HG03354 (cell line): ENCODE results near the gene TIE1.

Experiments used
- ATAC-seq: cut with Tn5 transposase; IDR thresholded peaks from one replicate; pipeline ENCODE4 v1.9.1; 2021; ENCODE audit warnings: mild to moderate bottlenecking; ENCODE audit not compliant: unreplicated experiment, poor library complexity, severe bottlenecking

TIE1 gene

DNA sequence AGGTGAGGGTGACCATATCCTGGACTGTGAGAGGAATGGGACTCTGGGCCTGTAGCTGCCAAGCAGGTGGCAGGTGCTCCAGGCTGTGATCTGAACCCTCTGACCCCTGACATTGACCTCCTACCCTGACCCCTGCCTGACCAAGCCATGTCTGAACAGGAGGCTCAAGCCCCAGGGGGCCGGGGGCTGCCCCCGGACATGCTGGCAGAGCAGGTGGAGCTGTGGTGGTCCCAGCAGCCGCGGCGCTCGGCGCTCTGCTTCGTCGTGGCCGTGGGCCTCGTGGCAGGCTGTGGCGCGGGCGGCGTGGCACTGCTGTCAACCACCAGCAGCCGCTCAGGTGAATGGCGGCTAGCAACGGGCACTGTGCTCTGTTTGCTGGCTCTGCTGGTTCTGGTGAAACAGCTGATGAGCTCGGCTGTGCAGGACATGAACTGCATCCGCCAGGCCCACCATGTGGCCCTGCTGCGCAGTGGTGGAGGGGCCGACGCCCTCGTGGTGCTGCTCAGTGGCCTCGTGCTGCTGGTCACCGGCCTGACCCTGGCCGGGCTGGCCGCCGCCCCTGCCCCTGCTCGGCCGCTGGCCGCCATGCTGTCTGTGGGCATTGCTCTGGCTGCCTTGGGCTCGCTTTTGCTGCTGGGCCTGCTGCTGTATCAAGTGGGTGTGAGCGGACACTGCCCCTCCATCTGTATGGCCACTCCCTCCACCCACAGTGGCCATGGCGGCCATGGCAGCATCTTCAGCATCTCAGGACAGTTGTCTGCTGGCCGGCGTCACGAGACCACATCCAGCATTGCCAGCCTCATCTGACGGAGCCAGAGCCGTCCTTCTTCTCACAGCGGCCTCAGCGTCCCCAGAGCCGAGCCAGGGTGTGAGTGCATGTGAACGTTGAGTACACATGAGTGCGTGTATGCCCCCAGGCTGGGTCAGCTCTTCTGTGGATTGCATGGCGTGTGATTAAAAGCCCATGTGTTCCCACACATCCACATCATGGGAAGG is 27.9 kb upstream of the TIE1 start:
- no peak for ATAC-seq

DNA sequence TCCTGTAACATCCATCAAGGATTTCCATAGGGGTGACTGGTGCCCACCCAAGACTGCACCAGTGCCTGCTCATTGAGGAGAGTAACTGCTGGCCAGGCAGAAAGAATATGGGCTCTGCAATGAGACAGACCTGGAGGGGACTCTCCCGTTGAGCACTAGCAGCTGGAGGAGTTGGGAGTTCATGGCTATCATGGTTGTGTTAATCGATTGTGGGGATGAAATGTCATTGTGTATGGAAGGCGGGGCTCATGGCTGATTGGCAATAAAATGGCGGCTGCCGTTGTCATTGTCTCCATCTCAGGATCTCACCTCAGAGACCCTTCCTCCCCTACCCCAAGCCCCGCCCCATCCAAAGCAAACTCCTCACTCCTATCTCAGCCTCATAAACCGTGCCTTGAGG is 27.1 kb upstream of the TIE1 start:
- no peak for ATAC-seq

DNA sequence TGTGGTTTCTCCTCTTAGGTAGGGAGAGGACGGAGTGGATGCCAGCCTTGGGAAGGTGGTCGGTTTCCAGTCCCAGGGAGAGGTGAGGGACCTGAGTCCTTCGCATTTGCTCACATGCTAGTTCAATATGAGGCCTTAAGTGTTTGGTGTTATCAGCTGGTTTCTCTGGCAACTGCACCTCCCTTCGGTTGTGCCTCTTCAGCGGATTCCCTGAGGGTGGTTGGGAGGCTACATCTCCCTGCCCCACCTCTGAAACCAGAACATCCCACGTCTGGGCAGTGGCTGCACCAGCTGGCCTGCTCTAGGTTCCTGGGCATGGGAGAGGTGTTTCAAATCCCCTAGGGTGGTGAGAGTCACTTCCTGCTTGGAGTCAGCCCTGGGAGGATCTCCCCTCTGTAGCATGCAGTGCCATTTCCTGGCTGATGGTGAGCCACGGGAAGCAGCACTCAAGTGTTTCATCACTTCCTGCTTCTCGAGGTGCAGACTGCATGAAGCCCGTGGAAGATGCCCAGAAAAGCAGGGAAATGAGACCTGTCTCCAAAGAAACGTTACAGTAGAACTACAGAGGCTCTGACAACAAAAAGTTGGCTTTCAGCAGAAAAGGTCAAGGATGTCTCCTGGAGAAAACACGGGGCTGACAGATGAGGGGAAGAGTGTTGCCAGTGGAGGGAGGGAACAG is 26.5 kb upstream of the TIE1 start:
- ATAC-seq = no peak

DNA sequence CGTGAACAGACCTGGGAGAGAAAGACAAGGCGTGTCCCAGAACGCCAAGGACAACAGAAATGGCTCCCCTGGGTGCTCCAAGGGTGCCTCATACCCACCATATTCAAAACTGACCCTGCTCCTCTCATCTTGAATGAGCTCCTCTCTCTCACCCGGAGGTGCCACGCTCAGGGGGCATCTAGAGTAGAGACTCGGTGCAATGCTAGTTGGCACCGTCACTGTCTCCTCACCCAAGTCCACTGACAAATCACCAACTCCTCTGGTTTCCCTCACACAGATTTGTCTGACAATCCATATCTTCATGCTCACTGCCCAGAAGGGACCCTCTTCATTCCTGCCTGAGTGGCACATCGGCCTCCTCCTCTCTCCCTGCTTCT is 26.0 kb upstream of the TIE1 start:
- no peak for ATAC-seq

DNA sequence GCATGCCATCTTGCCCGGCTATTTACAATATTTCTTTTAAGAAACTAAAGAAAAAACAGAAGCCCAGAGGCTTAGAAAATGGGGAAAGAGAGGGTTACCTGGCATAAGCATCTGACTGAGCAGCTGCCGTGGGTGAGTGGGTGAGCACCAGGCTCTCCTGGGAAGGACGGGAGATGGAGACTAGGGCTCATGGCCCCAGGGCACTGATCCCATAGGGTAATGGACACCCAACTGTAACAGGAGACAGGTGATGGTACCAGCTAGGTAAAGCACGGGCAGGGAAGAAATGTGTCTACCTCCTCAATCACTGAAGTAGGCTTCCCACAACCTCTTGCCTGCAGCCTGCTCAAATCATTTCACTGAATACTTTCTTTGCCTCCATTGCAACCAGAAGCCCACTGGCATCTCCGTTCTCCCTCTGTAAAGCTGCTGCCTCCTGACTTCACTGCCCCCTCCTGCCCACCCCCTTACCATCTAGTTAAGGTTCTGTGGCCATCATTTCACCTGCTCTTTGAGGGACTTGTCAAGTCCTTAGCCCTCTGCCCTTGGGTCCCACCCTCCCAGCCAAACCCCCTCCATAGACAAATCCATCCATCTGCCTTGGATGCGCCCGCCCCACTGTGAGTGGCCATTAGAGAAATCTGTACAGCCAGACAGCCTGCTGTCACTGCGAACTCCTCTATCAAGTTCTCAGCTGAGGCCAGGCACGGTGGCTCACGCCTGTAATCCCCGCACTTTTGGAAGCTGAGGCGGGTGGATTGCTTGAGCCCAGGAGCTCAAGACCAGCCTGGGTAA is 24.8 kb upstream of the TIE1 start:
- no peak for ATAC-seq

DNA sequence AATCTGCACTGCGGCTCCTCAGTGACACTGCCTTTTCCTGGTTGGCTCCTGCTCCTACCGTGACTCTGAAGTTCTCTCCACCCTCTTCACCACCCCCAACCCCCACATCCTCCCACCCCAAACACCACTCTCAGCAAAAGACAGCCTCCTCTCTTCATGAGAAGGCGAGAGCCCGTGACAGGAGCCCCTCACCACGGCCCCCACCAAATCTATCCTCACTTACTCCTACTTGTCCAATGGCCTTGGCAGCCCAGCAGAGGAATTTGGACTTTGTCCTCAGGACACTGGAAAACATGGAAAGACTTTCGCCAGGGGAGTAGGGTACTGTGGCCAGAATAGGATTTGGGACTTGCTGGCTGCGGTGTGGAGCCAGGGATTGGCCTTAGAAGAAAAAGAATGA is 24.1 kb upstream of the TIE1 start:
- ATAC-seq = no peak

DNA sequence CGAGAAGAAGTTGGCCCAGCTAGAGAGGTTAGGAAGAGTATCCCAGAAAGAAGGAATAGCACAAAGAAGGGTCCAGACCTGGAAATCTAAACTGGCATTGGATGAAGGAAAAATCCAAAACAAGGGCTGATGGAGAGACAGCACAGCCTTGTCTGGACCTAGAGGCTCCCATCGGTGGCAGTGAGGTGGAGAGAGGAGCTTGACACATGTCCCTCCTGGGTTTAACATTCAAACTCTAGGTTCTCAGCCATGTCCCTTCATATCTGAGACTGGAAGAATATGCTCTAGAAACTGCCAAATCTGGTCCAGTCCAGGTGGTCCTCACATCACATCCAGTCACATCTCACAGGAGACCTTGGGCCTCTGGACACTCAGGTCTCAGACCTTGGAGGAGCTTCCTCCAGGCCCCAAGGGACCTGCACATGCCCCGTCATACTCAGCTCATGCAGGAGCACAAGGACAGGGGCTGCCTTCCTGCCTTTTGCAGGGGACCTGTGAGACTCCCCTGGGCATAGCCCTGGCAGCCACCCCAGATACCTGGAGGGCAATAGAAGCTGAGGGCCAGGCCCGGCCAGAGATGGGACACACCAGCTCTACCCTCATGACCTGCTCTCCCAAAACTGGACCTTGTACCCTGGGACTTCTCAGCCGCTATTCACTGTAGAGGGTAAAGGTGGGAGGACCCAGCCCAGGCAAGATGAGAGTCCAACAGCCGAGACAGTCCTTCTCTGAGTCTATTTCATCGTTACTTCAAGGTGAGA is 23.5 kb upstream of the TIE1 start:
- ATAC-seq = no peak

DNA sequence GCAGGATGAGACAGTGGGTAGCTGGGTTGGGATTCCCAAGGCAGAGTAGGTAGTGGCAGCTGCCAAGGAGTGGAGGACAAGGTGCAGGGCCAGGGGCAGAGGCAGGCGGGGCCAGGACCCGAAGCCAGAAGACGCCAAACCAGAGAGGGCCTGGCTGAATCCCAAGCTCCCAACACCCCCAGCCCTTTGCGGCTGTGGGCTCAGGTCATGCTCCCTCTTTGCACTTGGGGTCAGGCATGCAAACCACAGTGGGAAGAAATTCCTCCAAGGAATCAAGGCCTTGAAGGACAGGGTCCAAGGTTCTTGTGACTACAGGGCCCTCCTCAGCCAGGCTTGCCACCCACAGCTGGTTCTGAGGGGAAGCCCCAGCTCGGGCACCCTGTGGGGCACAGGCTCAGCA is 21.6 kb upstream of the TIE1 start:
- ATAC-seq = no peak

DNA sequence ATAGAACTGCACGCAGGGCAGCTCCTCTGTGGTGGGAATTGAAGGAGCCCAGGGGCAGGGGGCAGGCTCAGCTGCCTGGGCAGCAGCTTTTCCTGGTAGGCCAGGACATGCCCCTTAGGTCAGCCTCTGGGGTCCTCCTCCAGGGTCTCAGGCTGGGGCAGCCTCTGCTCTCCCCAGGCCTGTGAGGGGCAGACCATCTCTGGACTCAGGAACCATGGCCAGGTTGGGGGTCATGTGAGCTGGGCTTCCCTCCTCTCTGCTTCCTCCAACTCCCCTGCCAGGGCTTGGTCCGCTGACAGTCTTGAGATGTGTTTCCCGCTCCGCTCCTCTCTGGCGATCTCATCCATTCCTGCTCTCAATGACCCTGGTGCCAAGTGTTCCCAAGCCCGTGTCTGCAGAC is 21.1 kb upstream of the TIE1 start:
- ATAC-seq = no peak

DNA sequence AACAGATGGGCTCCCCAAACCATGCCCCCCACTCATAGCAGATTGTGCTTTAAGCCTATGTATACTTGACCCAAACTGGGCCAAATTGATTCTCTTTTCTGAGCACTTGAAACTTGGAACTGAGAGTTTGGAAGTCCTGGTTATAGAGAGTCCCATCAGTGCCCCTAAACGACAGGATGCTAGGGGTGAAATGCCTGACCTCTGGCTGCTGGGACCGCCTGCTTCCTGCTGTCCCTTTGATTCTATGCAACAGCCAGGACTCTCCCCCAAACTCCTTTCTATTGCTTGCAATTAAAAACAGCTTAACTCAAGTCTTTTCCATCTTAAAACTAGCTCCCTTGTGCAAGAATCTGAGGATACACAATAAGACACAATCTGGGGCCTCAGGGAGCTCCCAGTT is 20.1 kb upstream of the TIE1 start:
- ATAC-seq = no peak

DNA sequence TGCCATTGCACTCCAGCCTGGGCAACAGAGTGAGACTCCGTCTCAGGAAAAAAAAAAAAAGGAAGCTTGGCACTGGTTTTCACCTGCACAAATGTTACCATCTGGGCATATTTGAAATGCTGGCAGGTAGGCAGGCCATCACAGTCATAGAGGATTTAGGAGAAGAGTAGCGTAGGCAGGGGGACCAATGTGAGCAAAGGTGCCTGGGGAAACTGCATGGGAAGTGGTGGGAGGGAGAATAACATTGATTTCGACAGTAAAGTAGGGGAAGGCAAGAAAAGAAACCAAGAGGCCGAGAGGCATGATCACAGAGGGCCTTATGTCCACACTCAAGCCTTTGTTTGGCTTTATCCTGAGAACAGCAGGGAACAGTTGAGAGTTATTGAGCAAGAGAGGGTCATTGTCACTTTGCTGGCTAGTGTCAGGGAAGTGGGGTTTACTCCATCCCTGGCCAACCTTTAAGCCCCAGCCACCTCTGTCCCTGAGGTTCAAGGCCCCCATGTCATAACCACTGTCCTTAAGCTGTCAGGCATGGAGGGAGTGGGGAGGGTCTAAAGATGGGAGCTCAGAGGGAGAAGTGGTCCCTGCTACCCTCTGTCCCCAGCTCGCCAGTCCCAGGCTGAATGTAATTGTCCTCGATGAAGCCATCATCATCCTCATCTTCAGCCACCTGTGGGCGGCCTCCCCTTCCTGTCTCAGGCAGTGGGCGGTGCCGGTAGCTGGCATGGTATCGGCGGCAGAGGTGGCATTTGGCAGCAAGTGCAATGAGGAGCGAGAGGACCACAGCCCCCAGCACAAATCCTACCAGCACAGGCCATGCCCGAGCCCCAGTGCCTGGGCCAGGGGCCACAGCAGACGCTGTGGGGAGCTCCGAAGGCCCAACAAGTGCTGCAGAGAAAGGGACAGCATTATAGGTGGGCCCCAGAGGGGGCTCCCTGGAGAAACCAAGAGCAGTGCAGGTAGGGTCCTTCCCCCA is 18.3 kb upstream of the TIE1 start:
- no peak for ATAC-seq

DNA sequence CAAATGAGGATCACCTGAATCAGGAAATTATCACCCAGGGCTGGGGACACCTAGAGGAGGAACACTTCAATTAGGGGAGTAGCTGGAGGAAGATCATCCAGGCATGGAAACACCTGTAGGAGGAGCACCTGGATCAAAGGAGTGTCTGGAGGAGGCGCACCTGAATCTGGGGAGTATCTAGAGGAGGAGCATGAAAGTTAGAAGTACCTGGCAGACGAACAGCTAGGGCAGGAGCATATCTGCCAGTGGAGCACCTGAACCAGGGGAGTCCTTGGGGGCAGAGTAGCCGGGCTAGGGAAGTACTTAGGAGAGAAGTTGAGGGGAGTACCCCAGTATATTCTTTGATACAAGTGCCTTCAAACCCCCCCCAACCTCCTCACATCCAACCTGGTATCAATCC is 16.7 kb upstream of the TIE1 start:
- no peak for ATAC-seq

DNA sequence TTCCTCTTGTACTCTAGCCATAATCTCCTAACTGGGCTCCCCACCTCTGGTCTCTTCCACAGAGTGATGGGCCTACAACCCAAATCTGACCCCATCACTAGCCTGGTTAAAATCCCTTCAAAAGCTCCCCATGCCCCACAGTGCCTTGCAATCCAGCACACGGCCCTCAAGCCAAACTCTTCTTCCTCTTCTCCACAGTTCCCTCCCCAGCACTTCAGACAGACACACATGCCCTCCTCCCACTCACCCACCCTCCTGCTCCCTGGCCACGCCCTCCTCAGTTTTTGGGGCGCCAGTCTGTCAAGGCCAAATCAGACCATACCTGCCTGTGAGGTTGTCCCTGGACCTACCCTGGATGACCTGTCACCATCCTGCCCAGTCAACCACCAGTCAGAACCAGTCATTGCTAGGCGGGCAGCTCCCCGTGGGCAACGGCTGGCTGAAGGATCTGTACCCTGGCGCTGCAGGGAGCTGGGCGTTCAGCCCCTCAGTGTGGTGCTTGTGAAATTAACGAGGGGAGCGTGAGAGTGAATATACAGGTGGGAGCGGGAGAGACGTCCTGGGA is 16.2 kb upstream of the TIE1 start:
- no peak for ATAC-seq

DNA sequence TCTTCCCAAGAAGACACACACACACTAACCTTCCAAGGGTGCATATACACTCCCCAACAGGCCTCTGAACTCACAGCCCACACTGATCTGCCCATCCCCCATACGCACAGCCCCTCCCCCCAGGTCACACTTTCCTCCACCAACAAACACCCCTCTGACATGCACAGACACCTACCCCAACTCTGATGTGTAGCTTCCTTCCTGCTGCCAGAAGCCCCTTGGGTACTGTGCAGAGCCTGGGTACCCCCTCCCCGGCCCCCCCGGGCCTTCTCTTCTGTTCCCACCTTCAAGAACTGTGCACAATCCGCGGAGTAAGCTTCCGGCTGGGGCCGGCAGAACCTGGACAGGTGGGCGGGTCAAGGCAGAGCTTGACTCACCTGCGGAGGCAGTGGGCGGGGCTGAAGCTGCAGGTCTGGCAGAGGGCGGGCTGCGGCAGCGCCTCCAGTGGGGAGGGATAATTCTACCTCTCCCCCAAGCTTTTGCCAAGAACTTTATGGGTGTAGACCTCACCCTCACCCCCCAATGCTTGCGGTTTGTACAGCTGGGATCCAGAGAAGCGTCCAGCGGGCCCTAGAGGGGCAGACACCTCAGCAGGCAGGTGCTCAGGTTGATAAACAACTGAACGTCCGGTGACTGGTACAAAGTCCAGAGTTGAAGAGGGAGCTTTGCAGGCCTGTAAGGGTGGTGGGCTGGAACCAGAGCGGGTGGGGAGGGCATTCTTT is 15.4 kb upstream of the TIE1 start, which contains the start of gene C1orf210:
TSS of gene C1orf210 (minus strand) at position 313 of the 722 bp plus-strand sequence. CDS start 2,311 bp downstream, outside the sequence.
- no peak for ATAC-seq

DNA sequence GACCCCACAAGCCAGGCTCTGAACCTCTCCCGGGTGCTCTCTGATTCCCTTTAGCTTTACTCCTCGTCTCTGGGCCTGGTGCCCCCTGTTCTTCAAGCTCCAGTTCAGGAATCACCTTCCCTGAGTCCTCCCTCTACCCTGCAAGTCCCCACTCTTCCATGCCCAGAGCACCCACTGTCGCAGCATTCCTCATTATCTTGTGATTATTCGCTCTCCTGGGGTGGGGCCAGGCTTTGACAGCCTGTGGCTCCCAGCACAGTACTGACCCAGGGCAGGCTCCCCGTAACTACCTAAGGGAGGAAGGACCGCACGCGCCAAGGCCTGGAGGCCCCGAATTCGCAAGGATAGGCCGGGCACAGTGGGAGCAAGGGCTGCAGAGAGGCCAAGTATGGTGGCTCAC is 14.7 kb upstream of the TIE1 start:
- ATAC-seq = no peak

DNA sequence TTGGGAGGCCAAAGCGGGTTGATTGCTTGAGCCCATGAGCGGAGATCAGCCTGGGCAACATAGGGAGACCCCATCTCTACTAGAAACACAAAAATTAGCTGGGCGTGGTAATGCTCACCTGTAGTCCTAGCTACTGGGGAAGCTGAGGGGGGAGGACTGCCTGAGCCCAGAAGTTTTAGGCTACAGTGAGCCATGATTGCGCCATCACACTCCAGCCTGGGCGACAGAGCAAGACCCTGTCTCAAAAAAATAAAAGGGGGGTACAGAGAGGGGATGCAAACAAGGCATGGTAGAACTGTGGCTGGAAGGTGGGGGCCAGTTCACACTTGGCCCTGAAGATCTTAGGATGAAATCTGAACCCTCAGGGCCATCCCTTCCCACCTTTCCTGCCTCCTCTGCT is 14.2 kb upstream of the TIE1 start:
- ATAC-seq = no peak

DNA sequence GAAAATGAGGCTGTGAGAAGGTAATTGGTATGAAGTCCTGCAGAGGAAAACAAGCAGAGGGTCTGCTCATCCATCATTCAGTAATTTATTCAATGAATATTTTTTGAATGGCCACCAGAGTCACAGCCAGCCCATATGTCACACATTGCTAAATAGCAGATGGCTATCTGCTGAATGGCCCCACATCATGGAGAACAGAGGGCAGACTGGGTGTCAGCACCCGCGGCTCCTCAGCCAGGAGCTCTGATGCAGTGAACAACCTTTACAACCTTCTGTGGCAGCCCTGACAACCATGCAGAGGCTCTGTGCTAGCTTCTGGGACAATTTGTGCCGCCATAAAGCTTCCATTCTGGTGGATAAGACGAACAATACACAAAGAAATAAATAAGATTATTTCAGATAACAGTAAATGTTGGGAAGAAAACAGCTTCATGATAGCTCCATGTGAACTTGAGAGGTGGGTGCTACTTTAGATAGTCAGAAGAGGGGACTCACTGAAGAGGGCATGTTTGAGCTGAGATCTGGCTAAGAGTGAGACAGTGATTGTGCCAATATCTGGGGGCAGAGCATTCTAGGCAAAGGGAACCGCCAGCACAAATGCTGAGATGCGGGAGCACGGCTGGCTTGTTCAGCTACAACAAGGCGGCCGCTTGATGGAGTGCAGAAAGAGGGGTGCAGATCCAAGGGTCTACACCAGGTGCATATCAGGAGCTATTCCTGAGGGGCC is 12.6 kb upstream of the TIE1 start:
- ATAC-seq = no peak
